Measurements from ENCODE around the gene DHRS13. TPM values are rescaled to one million over a fixed set of nuclear protein-coding genes. Genes with fewer than 3 reads are reported as not detected.

Gene DHRS13
- total RNA-seq, 1 experiment from 2014 or later, result 28.5 TPM

GRCh38 chr17:28897769-28898526 lies 4.9 kb downstream of the DHRS13 start:
- ATAC-seq, result peak; percentile 26
- no peaks in the 10 kb centered on the region for H3K9me3 Mint-ChIP-seq
- no peaks in the 10 kb centered on the region for H3K27me3 Mint-ChIP-seq (ENCODE audit: low read depth)
- no peak for DNase-seq (ENCODE audit: low spot score)
- peaks cover 13% of the 10 kb centered on the region for H3K36me3 Mint-ChIP-seq
- peaks cover 34% of the 10 kb centered on the region for H3K4me1 Mint-ChIP-seq
- TF ChIP-seq GTF2I (CRISPR knock-in tag; conservative IDR thresholded peaks at IDR 0.05) (0 out of 2 replicates have a peak, but pooled peaks have one; percentile 7), NFYB (CRISPR knock-in tag; conservative IDR thresholded peaks at IDR 0.05; ENCODE audit: low read depth) (no peak), HMGXB4 (CRISPR knock-in tag; IDR thresholded peaks at IDR 0.05) (no peak), HMGA2 (CRISPR knock-in tag; IDR thresholded peaks at IDR 0.05) (no peak), MYBL2 (CRISPR knock-in tag; IDR thresholded peaks at IDR 0.05) (0 out of 2 replicates have a peak, but pooled peaks have one; percentile 19), ELF4 (CRISPR knock-in tag; IDR thresholded peaks at IDR 0.05; ENCODE audit: low read depth) (no peak), ZNF121 (CRISPR knock-in tag; IDR thresholded peaks at IDR 0.05) (no peak), FOXP1 (CRISPR knock-in tag; IDR thresholded peaks at IDR 0.05; ENCODE audit: borderline replicate concordance) (0 out of 2 replicates have a peak, but pooled peaks have one; percentile 9), KAT7 (CRISPR knock-in tag; IDR thresholded peaks at IDR 0.05; ENCODE audit: borderline replicate concordance) (peak; percentile 19; the same call in 1 of the 2 replicates)
- TF ChIP-seq, protein P1, sequence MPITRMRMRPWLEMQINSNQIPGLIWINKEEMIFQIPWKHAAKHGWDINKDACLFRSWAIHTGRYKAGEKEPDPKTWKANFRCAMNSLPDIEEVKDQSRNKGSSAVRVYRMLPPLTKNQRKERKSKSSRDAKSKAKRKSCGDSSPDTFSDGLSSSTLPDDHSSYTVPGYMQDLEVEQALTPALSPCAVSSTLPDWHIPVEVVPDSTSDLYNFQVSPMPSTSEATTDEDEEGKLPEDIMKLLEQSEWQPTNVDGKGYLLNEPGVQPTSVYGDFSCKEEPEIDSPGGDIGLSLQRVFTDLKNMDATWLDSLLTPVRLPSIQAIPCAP (CRISPR knock-in tag; IDR thresholded peaks at IDR 0.05), result no peak
- peak overlapping the region; percentile 94 for H3K4me3 Mint-ChIP-seq
- H3K27ac Mint-ChIP-seq, result peak overlapping the region; percentile 90
- ChIA-PET POLR2A (interaction anchor here (0.8 to 4.0 kb wide), 5 partner anchors 56 to 178 kb away, joined by 3 to 21 read pairs (median 5); partner anchors contain the start of genes FAM222B, NEK8 and RPL23A), CTCF (interaction anchor here (0.8 to 5.1 kb wide), 14 partner anchors 14 to 218 kb away, joined by 3 to 55 read pairs (median 6); partner anchors contain the start of genes NEK8, PHF12, RPL23A and TLCD1)

DNA sequence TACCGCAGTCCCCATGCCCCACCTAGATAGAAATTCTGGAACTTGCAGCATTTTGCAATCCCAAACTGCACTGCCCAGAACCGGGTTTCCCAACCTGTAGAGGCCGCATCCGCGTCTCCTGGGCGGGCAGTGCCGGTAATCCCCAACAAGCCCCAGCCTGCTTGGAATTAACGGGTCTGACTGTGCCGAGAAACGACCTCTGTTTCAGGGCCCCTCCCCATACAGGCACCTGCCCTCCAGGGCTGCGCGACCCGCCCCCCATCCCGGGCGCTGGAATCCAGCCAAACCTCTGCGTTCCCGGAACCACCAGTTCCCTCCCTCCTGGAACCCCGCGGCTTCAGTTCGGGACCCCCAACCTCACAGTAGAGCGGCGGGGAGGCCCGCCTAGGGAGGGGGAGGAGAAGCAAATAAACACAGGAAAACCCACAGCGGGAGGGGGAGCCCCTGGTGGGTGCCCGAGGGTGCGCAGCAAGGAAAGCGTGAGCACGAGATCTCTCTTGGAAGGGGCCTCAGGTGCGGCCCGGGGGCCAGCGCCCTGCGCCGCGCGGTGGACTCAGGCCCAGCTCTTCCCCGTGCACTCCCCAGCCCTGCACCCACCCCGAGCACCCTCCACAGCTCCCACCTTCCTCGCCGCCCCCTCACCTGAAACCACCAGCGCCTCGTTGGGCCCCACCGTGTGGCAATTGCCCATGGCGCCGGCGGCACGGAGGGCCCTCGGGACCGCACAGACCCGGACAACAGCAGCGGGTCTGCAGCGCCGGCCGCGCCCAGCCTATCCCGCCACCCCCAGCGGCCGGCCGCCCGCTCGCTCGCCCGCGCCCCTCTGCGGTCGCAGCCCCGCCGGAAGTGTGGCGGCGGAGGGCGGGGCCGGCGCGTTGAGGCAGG lies 5.8 kb downstream of the DHRS13 start, which contains the start of gene FLOT2:
Gene FLOT2, minus strand, starts transcription at position 850 of the 885 bp plus-strand sequence. Its CDS starts 159 bp downstream, at position 691.
- H3K27me3 Mint-ChIP-seq (ENCODE audit: low read depth), result no peaks in the 10 kb centered on the region
- H3K9me3 Mint-ChIP-seq, result no peaks in the 10 kb centered on the region
- ATAC-seq (peak; percentile 69), DNase-seq (ENCODE audit: low spot score) (peak; percentile 72)
- POLR2A ChIA-PET, result interaction anchor here (0.8 to 4.0 kb wide), 6 partner anchors 20 to 178 kb away, joined by 3 to 21 read pairs (median 4); partner anchors contain the start of genes FAM222B, NEK8 and RPL23A
- peak within 1 kb of the TSS; percentile 94 for H3K4me3 Mint-ChIP-seq
- H3K36me3 Mint-ChIP-seq, result peaks cover 13% of the 10 kb centered on the region
- CTCF ChIA-PET, result interaction anchor here (0.9 to 5.1 kb wide), 12 partner anchors 15 to 220 kb away, joined by 4 to 55 read pairs (median 6); partner anchors contain the start of genes NEK8, PHF12, RPL23A and TLCD1
- peaks cover 33% of the 10 kb centered on the region for H3K4me1 Mint-ChIP-seq
- peak within 1 kb of the TSS; percentile 93 for H3K27ac Mint-ChIP-seq
- TF ChIP-seq CBFB (CRISPR knock-in tag; IDR thresholded peaks at IDR 0.05; ENCODE audit: low read depth), result 0 out of 2 replicates have a peak, but pooled peaks have one; percentile 73
- no peak for TF ChIP-seq USF1 (CRISPR knock-in tag; IDR thresholded peaks at IDR 0.05)
- no peak for TF ChIP-seq ZNF219 (CRISPR knock-in tag; IDR thresholded peaks at IDR 0.05; ENCODE audit: borderline replicate concordance)
- peak; percentile 75; the same call in 1 of the 2 replicates for TF ChIP-seq EMX1 (CRISPR knock-in tag; IDR thresholded peaks at IDR 0.05)
- TF ChIP-seq JUN (CRISPR knock-in tag; IDR thresholded peaks at IDR 0.05), result no peak
- no peak for TF ChIP-seq NR2C2 (CRISPR knock-in tag; IDR thresholded peaks at IDR 0.05)
- TF ChIP-seq, protein P2, sequence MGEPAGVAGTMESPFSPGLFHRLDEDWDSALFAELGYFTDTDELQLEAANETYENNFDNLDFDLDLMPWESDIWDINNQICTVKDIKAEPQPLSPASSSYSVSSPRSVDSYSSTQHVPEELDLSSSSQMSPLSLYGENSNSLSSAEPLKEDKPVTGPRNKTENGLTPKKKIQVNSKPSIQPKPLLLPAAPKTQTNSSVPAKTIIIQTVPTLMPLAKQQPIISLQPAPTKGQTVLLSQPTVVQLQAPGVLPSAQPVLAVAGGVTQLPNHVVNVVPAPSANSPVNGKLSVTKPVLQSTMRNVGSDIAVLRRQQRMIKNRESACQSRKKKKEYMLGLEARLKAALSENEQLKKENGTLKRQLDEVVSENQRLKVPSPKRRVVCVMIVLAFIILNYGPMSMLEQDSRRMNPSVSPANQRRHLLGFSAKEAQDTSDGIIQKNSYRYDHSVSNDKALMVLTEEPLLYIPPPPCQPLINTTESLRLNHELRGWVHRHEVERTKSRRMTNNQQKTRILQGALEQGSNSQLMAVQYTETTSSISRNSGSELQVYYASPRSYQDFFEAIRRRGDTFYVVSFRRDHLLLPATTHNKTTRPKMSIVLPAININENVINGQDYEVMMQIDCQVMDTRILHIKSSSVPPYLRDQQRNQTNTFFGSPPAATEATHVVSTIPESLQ (CRISPR knock-in tag; IDR thresholded peaks at IDR 0.05), result 0 out of 2 replicates have a peak, but pooled peaks have one; percentile 25
- no peak for TF ChIP-seq OVOL2 (CRISPR knock-in tag; IDR thresholded peaks at IDR 0.05; ENCODE audit: borderline replicate concordance)
- TF ChIP-seq, protein P3, sequence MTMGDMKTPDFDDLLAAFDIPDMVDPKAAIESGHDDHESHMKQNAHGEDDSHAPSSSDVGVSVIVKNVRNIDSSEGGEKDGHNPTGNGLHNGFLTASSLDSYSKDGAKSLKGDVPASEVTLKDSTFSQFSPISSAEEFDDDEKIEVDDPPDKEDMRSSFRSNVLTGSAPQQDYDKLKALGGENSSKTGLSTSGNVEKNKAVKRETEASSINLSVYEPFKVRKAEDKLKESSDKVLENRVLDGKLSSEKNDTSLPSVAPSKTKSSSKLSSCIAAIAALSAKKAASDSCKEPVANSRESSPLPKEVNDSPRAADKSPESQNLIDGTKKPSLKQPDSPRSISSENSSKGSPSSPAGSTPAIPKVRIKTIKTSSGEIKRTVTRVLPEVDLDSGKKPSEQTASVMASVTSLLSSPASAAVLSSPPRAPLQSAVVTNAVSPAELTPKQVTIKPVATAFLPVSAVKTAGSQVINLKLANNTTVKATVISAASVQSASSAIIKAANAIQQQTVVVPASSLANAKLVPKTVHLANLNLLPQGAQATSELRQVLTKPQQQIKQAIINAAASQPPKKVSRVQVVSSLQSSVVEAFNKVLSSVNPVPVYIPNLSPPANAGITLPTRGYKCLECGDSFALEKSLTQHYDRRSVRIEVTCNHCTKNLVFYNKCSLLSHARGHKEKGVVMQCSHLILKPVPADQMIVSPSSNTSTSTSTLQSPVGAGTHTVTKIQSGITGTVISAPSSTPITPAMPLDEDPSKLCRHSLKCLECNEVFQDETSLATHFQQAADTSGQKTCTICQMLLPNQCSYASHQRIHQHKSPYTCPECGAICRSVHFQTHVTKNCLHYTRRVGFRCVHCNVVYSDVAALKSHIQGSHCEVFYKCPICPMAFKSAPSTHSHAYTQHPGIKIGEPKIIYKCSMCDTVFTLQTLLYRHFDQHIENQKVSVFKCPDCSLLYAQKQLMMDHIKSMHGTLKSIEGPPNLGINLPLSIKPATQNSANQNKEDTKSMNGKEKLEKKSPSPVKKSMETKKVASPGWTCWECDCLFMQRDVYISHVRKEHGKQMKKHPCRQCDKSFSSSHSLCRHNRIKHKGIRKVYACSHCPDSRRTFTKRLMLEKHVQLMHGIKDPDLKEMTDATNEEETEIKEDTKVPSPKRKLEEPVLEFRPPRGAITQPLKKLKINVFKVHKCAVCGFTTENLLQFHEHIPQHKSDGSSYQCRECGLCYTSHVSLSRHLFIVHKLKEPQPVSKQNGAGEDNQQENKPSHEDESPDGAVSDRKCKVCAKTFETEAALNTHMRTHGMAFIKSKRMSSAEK (CRISPR knock-in tag; IDR thresholded peaks at IDR 0.05; ENCODE audit: borderline replicate concordance), result no peak
- TF ChIP-seq ATF2 (CRISPR knock-in tag; IDR thresholded peaks at IDR 0.05; ENCODE audit: borderline replicate concordance, low read depth), result no peak
